Fibroblast of lung (primary cell): Measurements from ENCODE around the gene PPP1R3F. TPM values are rescaled to one million over a fixed set of nuclear protein-coding genes. Genes with fewer than 3 reads are reported as not detected.

ENCODE experiments used
- DNase-seq, 2 donors: peaks; one replicate each; pipeline versions ENCODE4 v3.0.0 to v3.0.0-alpha.2; 2010; ENCODE audit warnings: low read depth in 2 of 2
- H2AFZ ChIP-seq: 2 replicates; pipeline ENCODE4 v1.5.1; 2012; ENCODE audit warnings: low read length, control low read depth, inconsistent platforms
- H3K27ac ChIP-seq: 2 replicates; pipeline ENCODE4 v1.5.1; 2011; ENCODE audit warnings: low read length, control low read depth; ENCODE audit not compliant: insufficient read depth
- H3K27me3 ChIP-seq: 2 replicates; pipeline ENCODE4 v1.5.1; 2011; ENCODE audit warnings: mild to moderate bottlenecking, low read length; ENCODE audit not compliant: control insufficient read depth, insufficient read depth
- H3K36me3 ChIP-seq: 2 replicates; pipeline ENCODE4 v1.5.1; 2011; ENCODE audit warnings: low read length; ENCODE audit not compliant: control insufficient read depth, insufficient read depth
- H3K4me1 ChIP-seq: 2 replicates; pipeline ENCODE4 v1.5.1; 2011; ENCODE audit warnings: low read length; ENCODE audit not compliant: control insufficient read depth, insufficient read depth; ENCODE audit errors: extremely low read depth
- H3K4me2 ChIP-seq: 2 replicates; pipeline ENCODE4 v1.5.1; 2011; ENCODE audit warnings: low read length, control low read depth; ENCODE audit not compliant: insufficient read depth; ENCODE audit errors: extremely low read depth
- H3K4me3 ChIP-seq, 4 experiments: fragments of 200-600 bp in 1 of 4; sonication (generic) in 1 of 4; replicated peaks in 1 of 4; 2 replicates each; pipeline ENCODE4 v1.5.1; 2011 to 2016; ENCODE audit warnings: low read length in 4 of 4, low read depth in 3 of 4, mild to moderate bottlenecking in 3 of 4, control low read depth in 2 of 4, inconsistent platforms in 1 of 4, mixed read lengths in 1 of 4; ENCODE audit not compliant: insufficient read depth in 1 of 4; ENCODE audit errors: control extremely low read depth in 1 of 4
- H3K79me2 ChIP-seq: 2 replicates; pipeline ENCODE4 v1.5.1; 2012; ENCODE audit warnings: mild to moderate bottlenecking, low read length, inconsistent platforms; ENCODE audit not compliant: control insufficient read depth, insufficient read depth
- H3K9ac ChIP-seq: 2 replicates; pipeline ENCODE4 v1.5.1; 2011; ENCODE audit warnings: mild to moderate bottlenecking, low read length, control low read depth; ENCODE audit not compliant: insufficient read depth
- H3K9me3 ChIP-seq: 2 replicates; pipeline ENCODE4 v1.5.1; 2012; ENCODE audit warnings: low read depth, low read length; ENCODE audit not compliant: control insufficient read depth, insufficient read depth
- H4K20me1 ChIP-seq: 2 replicates; pipeline ENCODE4 v1.5.1; 2011; ENCODE audit warnings: low read length; ENCODE audit not compliant: control insufficient read depth, insufficient read depth; ENCODE audit errors: extremely low read depth
- EZH2 ChIP-seq: IDR thresholded peaks from 2 replicates; pipeline ENCODE4 v1.5.1; 2012; ENCODE audit warnings: low read length, control low read depth, mild to moderate bottlenecking; ENCODE audit errors: missing control alignments
- polyA plus RNA-seq, 2 donors: library from polyadenylated mRNA; depleted of rRNA in 1 of 2; stranded (reverse) in 1 of 2; unstranded in 1 of 2; fragments of >200 nt; gene quantifications; 2 replicates each; pipeline ENCODE4 v1.2.1, GENCODE V29; 2011 to 2012; ENCODE audit warnings: missing spikeins in 1 of 2
- total RNA-seq: library from RNA; depleted of rRNA; stranded (reverse); fragments of >200 nt; gene quantifications from 2 replicates; pipeline ENCODE4 v1.2.1, GENCODE V29; 2014
- TF ChIP-seq, protein P1 (sequence below), 2 donors: IDR thresholded peaks in 1 of 2; conservative IDR thresholded peaks in 1 of 2; 1 replicate in 1 of 2; 2 replicates in 1 of 2; pipeline ENCODE4 v1.5.1; 2011 to 2012; ENCODE audit warnings: low read length in 2 of 2, control low read depth in 1 of 2, inconsistent platforms in 1 of 2, low read depth in 1 of 2, mild to moderate bottlenecking in 1 of 2

PPP1R3F gene
- total and polyA plus RNA-seq, 2 donors (not counting 1 experiment from before 2014, with no cell fraction given) = 0.93 to 6.8 TPM

DNA sequence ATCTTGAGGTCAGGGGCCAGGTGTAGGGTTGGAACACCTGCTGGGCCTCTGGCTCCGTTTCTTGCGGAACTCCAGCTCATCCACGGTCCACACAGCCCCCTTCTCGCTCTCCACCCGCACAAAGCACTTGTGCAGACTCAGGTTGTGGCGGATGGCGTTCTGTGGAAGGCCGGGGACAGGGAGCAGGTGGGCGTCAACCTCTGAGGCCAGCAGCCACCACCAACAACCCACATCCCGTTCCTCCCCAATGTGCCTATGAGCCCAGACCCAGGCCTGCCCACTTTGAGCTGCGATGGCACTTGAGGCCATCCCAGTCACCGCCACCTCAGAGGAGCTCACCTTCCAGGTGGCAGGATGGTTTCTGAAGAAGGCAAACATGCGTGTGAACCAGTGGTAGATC is 18.3 kb upstream of the PPP1R3F start:
- no peak overlapping the region for H3K4me3 ChIP-seq
- no peaks in the 10 kb centered on the region for H3K27me3 ChIP-seq
- no peak for TF ChIP-seq EZH2
- TF ChIP-seq, protein P1, sequence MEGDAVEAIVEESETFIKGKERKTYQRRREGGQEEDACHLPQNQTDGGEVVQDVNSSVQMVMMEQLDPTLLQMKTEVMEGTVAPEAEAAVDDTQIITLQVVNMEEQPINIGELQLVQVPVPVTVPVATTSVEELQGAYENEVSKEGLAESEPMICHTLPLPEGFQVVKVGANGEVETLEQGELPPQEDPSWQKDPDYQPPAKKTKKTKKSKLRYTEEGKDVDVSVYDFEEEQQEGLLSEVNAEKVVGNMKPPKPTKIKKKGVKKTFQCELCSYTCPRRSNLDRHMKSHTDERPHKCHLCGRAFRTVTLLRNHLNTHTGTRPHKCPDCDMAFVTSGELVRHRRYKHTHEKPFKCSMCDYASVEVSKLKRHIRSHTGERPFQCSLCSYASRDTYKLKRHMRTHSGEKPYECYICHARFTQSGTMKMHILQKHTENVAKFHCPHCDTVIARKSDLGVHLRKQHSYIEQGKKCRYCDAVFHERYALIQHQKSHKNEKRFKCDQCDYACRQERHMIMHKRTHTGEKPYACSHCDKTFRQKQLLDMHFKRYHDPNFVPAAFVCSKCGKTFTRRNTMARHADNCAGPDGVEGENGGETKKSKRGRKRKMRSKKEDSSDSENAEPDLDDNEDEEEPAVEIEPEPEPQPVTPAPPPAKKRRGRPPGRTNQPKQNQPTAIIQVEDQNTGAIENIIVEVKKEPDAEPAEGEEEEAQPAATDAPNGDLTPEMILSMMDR (conservative IDR thresholded peaks at IDR 0.05 in 1 of 2, IDR thresholded peaks at IDR 0.05 in 1 of 2; ENCODE audit: low read depth in 1 of 2, low read length in 2 of 2) = no peak
- no peak overlapping the region for H2AFZ ChIP-seq
- no peaks in the 10 kb centered on the region for H3K4me1 ChIP-seq
- no peaks in the 10 kb centered on the region for H3K36me3 ChIP-seq
- H3K27ac ChIP-seq = no peak overlapping the region
- no peak overlapping the region for H3K9ac ChIP-seq
- no peaks in the 10 kb centered on the region for H4K20me1 ChIP-seq
- no peaks in the 10 kb centered on the region for H3K79me2 ChIP-seq
- no peak for DNase-seq
- H3K9me3 ChIP-seq = no peaks in the 10 kb centered on the region
- H3K4me2 ChIP-seq = no peak overlapping the region

DNA sequence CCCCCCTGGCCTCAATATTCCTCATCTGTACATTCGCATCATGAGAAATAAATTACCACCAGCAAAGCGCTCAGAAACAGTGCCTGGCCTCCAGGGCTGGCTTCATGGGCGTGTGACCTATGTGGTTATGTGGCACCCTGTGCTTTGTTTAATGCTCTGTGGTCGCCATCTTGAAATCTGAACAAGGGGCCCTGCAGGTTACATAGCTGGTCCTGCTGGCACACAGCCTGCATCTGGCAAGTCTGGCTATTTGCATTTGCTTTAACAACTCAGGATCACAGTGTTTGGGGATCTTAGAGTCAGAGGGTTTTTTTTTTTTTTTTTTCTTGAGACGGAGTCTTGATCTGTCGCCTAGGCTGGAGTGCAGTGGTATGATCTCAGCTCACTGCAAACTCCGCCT is 15.0 kb upstream of the PPP1R3F start:
- Histone ChIP-seq H3K4me2 (no peak overlapping the region), H3K4me1 (no peaks in the 10 kb centered on the region), H3K9ac (no peak overlapping the region), H3K79me2 (no peaks in the 10 kb centered on the region), H3K9me3 (no peaks in the 10 kb centered on the region), H3K4me3 (no peak overlapping the region), H3K27me3 (no peaks in the 10 kb centered on the region), H2AFZ (no peak overlapping the region), H3K36me3 (no peaks in the 10 kb centered on the region), H3K27ac (no peak overlapping the region), H4K20me1 (no peaks in the 10 kb centered on the region)
- TF ChIP-seq, protein P1 (conservative IDR thresholded peaks at IDR 0.05 in 1 of 2, IDR thresholded peaks at IDR 0.05 in 1 of 2; ENCODE audit: low read depth in 1 of 2, low read length in 2 of 2) = no peak
- TF ChIP-seq EZH2 = no peak
- DNase-seq = no peak

DNA sequence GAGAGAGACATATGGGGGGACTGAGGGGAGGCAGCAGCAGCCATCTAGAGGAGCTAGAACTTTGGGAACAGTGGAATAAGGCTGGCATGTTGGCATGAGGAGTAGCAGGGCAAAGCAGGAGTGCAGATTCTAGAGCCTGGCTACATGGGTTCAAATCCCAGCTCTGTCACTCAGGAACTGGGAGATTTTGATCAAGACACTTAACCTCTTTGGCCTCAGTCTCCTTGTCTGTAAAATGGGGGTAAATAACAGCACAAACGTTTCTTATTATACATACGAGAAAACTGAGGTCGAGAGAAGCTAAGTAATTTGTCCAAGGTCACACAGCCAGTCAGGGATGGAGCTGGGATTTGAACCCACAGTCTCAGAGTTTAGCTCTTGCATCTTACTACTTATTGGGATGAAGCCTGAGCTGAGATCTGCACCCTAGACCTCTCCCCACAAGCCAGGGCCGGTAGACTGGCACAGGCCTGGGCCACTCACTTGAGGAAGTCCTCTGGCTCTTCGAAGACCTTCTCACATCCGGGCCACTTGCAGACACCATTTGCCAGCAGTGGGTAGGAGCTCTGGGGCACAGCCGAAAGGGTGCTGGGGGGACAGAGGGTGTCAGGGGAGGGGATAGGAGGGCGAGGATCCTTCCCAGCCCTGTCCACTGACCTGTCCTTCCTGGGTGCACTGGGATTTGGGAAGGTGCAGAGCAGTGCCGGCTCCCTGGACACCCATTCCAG is 13.2 kb upstream of the PPP1R3F start:
- H3K4me2 ChIP-seq = no peak overlapping the region
- no peaks in the 10 kb centered on the region for H3K9me3 ChIP-seq
- DNase-seq = no peak
- H3K9ac ChIP-seq = no peak overlapping the region
- H3K4me1 ChIP-seq = no peaks in the 10 kb centered on the region
- H4K20me1 ChIP-seq = no peaks in the 10 kb centered on the region
- H3K27ac ChIP-seq = no peak overlapping the region
- no peaks in the 10 kb centered on the region for H3K27me3 ChIP-seq
- no peak overlapping the region for H2AFZ ChIP-seq
- H3K79me2 ChIP-seq = no peaks in the 10 kb centered on the region
- TF ChIP-seq EZH2 = no peak
- TF ChIP-seq, protein P1 (conservative IDR thresholded peaks at IDR 0.05 in 1 of 2, IDR thresholded peaks at IDR 0.05 in 1 of 2; ENCODE audit: low read depth in 1 of 2, low read length in 2 of 2) = no peak
- no peaks in the 10 kb centered on the region for H3K36me3 ChIP-seq
- no peak overlapping the region for H3K4me3 ChIP-seq
